HK-2 (cell line): Measurements from ENCODE around the gene RNASE11.
"Not testable (repeated sequence)": the region's sequence is repeated elsewhere in the genome, so short reads cannot be mapped to it uniquely, and the experiment has no call there.

Experiments used
- DNase-seq: peaks from one replicate; pipeline ENCODE4 v3.0.0-alpha.2; 2018; ENCODE audit not compliant: unreplicated experiment

The RNASE11 gene

DNA sequence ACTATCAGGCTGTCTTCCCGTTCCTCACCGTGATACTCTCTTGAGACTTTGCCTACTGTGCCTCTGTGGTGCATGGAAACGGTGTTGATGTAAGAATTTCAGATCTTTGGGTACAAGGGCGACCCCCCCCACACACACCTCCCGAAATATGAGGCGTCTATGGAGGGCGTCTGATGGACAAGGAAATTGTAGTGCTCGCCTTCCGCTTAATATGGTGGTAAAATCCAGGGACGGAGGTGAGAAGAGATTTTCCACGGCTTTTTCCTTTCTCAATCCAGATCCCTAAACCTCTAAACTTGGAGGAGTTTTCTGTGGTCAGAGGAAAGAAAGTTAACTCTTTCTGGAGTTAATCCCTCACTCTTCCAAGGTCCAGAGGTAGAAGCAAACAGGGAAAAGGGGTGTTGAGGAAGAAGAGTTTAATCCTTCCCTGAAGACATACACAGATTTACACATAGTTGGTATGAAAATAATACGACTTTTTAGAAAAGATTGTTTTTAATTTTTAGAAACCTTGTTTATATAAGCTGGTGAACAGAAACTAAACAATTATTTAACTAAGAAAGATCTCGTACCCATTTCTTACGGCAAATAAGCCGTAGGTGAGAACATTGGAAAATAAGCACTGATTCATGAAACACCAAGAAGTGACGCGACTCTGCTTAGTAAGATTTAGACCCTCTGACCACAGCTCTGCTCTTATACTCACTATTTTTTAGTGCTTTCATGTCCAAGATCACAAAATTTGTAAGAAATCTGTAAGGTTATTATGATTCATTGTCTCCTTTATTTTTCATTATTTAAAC is 26.4 kb upstream of the RNASE11 start:
- no peak for DNase-seq

DNA sequence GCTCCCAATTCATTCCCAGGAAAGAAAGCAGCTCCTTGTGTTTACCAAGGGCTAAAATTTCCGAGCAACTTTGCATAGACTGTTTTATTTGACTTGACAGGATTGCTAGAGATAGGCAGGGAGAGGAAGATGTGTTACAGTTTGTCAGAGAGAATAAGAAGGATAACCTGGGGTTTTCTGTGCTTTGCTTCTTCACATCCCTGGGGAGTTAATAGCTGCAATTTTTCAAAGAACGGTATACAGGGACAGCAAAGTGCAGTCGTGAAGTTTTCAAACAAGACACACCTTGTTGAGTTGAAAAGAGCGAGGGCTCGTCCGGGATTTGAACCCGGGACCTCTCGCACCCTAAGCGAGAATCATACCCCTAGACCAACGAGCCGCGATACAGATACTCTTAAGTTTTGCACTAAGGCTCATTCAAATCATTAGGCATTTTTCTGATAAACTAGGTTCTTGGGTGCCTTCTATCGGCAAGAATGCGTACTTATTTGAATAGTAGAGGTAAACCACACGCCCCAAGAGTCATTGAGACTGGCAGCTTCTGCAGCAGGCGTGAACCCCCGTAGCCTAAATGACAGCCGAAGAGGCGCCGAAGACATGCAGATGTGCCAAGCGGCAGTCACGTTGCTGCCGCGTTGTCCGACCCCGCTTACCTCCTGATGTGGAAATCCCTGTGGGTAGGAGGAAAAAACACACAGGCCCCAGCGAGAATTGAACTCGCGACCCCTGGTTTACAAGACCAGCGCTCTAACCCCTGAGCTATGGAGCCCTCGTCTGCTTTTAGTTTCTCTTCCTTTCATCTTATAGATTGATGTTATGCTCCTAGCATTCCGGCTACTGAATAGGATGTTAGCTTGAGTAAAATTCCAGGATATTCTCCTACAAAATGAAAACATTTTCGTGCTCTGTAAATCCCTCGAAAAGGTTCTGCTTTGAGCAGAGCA is 25.6 kb upstream of the RNASE11 start:
- DNase-seq, result peak; percentile 95

DNA sequence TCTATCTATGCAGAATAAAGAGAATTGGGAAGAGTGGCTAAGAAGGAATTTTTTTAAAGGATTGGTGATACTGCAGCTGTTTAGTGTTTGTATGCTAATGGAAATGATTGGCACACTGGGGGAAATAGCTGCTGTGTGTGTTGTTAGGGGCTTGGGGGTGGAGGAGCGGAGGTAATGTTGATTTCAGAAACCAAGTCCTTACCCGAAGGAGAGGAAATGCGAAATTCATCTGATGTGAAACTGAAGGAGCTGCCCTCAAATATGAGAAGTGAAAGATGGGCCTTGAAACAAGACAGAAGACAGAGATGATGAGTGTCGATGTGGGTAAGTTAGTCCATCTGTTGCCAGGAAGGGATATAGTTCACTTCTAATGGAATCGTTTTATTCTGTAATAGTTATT is 24.6 kb upstream of the RNASE11 start:
- no peak for DNase-seq

GRCh38 chr14:20611277-20611676 is 23.5 kb upstream of the RNASE11 start:
- no peak for DNase-seq

GRCh38 chr14:20610002-20610765 is 22.4 kb upstream of the RNASE11 start:
- DNase-seq, result peak; percentile 80

DNA sequence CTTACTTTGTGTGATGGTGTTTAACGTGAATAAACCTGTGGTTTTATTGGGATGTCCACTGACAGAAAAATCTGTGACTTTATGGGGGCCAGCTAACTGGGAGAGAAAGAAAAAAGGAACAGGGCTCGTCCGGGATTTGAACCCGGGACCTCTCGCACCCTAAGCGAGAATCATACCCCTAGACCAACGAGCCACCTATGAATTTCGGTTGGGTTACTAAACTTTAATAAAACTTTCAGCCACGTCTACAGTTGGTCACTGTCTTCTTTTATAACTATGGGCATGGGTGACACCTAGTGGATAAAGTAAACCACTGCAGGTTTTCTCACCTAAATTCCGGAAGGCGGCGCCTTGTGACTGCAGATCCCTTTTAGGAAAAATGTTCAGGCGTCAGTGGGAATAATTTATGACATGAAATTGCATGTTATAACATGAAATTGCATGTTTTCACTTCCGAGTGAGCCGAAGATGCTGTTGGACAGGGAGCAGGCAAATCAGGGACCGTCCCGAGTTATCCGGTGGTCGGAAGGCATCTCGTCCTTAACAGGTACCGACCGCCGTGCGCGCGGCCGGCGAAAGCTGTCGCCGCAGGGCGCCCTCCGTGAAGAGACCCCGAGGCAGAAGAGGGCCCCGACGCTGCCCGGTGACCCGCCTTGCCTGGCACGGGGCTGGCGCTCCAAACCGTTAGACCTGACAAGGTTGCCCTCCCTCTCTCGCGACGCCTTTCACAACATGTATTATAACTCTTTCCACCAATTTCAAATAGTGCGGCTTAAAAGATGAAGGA is 21.6 kb upstream of the RNASE11 start:
- peak; percentile 81 for DNase-seq

- DNase-seq, result no peak
Measured at GRCh38 chr14:20608383-20609110, 20.7 kb upstream of the RNASE11 start.

- DNase-seq, result no peak
Measured at GRCh38 chr14:20607617-20608016, 19.8 kb upstream of the RNASE11 start.

GRCh38 chr14:20606902-20607242 is 19.1 kb upstream of the RNASE11 start:
- no peak for DNase-seq

DNA sequence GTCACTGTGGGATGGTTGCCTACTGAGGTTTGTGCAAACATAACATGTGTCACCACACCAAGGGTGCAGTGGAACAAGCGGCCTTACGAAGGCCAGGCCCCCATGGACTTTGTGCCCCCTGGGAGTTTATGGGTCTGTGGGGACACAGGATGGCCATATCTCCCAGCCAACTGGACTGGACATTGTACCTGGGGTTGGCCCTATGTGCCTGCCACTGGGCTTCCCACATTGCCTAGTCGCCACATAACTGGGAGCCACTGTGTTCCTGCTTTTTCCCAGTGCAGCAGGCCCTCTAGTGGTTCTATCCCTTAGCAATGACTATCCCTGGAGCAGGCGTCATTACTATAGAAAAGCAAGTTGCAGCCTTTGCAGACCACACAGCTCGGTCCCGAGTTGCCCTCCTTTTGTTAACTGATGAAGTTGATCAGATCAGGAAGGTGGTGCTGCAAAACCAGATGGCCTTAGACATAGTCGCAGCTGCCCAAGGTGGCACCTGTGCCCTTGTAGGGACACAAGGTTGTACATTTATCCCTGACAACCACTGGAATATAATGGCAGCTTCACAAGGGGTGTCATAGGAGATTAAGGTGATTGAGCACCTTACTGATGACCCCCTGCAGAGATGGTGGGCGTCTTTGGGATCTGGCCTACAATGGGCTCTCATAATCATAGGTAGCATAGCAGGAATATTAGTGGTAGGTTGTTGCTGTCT is 18.5 kb upstream of the RNASE11 start:
- DNase-seq, result peak; percentile 26

DNA sequence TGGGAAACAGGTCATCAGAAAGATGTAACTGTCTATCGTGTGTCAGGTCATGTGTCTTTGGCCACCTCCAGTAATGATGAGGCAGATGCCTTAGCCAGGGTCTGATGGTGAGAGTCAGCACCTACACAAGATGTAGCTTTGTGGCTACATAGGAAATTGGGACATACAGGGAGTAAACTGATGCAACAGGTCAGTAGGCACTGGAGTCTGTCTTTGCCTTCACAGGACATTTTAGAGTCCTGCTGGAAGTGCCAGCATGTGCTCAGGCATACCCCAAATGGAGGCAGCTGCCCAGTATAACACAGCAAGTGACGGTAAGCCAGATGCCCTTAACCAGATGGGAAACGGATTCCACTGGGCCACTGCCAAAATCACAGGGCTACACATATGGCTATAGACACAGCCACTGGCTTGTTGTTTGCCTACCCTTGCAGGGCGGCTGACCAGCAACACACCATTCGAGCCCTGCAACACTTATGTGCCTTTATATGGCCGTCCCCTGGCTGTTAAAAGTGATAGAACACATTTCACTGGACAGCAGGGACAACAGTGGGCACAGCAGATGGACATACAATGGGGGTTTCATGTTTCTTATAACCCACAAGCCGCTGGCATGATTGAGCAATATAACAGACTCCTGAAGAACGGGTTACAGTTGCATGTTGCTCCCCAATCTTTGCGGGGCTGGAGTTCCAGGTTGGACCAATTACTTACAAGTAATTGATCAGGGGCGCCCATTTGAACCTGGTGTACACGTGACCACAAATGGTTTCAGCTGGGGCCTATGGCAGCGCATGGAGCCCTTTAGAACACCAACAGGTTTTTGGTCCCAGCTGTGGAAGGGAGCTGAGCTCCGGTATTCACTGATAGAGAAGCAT is 16.3 kb upstream of the RNASE11 start:
- DNase-seq, result no peak

GRCh38 chr14:20602583-20602982 is 14.8 kb upstream of the RNASE11 start:
- DNase-seq, result no peak

- DNase-seq, result no peak
Measured at GRCh38 chr14:20601522-20601921, 13.7 kb upstream of the RNASE11 start.

GRCh38 chr14:20597108-20597507 is 9.3 kb upstream of the RNASE11 start:
- no peak for DNase-seq

GRCh38 chr14:20595726-20596125 is 7.9 kb upstream of the RNASE11 start:
- DNase-seq, result not testable (repeated sequence)

- DNase-seq, result no peak
Measured at GRCh38 chr14:20592574-20592973, 4.8 kb upstream of the RNASE11 start.

DNA sequence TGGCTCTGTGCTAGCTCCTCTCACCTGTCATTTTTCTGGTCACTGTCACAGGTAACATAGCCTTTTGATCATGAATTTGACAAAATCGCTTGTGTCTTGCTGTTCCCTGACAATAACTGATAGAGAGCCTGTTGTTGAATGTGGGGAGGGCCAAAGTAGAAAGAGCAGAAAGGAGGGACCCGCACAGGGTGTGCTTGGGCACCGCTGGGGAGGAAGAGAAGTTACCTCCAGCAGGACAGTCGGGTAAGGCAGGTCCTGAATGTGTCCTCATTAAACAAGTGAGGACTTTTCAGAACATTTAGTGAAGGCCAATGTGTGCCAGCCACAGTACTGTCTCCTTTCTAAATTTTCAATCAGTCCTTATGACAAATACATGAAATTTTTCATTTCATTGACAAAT is 3.4 kb upstream of the RNASE11 start, which contains the start of gene RNASE12:
TSS of gene RNASE12 (minus strand) at position 142 of the 400 bp plus-strand sequence. CDS start 653 bp downstream, outside the sequence.
- DNase-seq, result no peak

- no peak for DNase-seq
Measured at GRCh38 chr14:20583908-20584307, 3.9 kb downstream of the RNASE11 start.

GRCh38 chr14:20583142-20583541 is 4.7 kb downstream of the RNASE11 start:
- DNase-seq, result no peak
